Hepatocyte (in vitro differentiated cells): ENCODE data around the gene PTCD3.

Source experiments
- CTCF ChIP-seq: fragments of 200-600 bp; sonication (generic); IDR thresholded peaks from 2 replicates; pipeline ENCODE4 v1.5.1; 2016; ENCODE audit warnings: antibody characterized with exemption, mild to moderate bottlenecking; ENCODE audit not compliant: poor library complexity
- EZH2 ChIP-seq: fragments of 200-600 bp; sonication (generic); IDR thresholded peaks from 2 replicates; pipeline ENCODE4 v1.6.1; 2016; ENCODE audit warnings: antibody characterized with exemption, mild to moderate bottlenecking, borderline replicate concordance
- EZH2phosphoT487 ChIP-seq: fragments of 200-600 bp; sonication (generic); IDR thresholded peaks from one replicate; pipeline ENCODE4 v1.6.1; 2018; ENCODE audit warnings: antibody characterized with exemption, mild to moderate bottlenecking, low read depth, moderate library complexity; ENCODE audit not compliant: unreplicated experiment, severe bottlenecking

GRCh38 chr2:86069783-86070339, 36.2 kb upstream of the PTCD3 start:
- no peak for TF ChIP-seq EZH2phosphoT487
- TF ChIP-seq EZH2: no peak
- no peak for TF ChIP-seq CTCF
